OCI-LY3 (cell line): Measurements from ENCODE around the gene DLG4.

Source experiments
- H2AFZ ChIP-seq: fragments of 200-600, 300-600 bp; shearing (Covaris generic); 2 replicates; pipeline ENCODE4 v1.6.0; 2014; ENCODE audit warnings: antibody characterized with exemption, low read depth, low read length
- H3K27ac ChIP-seq: fragments of 200-600, 300-600 bp; sonication (generic); 2 replicates; pipeline ENCODE4 v1.5.1; 2014; ENCODE audit warnings: mild to moderate bottlenecking, low read length, moderate library complexity, mixed read lengths
- H3K27me3 ChIP-seq: fragments of 200-600, 300-600 bp; sonication (generic); 2 replicates; pipeline ENCODE4 v1.6.1; 2014; ENCODE audit warnings: low read depth, low read length, mixed read lengths
- H3K36me3 ChIP-seq: fragments of 200-600, 300-600 bp; sonication (generic); replicated peaks from 2 replicates; pipeline ENCODE3; 2014; ENCODE audit warnings: low read depth, low read length, mixed read lengths
- H3K4me1 ChIP-seq: fragments of 300-600, 200-600 bp; sonication (generic); 2 replicates; pipeline ENCODE4 v1.6.1; 2014; ENCODE audit warnings: low read length, mixed read lengths
- H3K4me2 ChIP-seq: fragments of 200-600, 300-600 bp; sonication (generic); 2 replicates; pipeline ENCODE4 v1.6.1; 2014; ENCODE audit warnings: low read length, mixed read lengths
- H3K4me3 ChIP-seq: fragments of 300-600, 200-600 bp; sonication (generic); 2 replicates; pipeline ENCODE4 v1.5.1; 2014; ENCODE audit warnings: antibody characterized with exemption, mild to moderate bottlenecking, low read length, moderate library complexity
- H3K79me2 ChIP-seq: fragments of 300-600, 200-600 bp; shearing (Covaris generic); 2 replicates; pipeline ENCODE4 v1.6.1; 2014; ENCODE audit warnings: mild to moderate bottlenecking, low read length, mixed read lengths
- H3K9ac ChIP-seq: fragments of 300-600, 200-600 bp; shearing (Covaris generic); 2 replicates; pipeline ENCODE4 v1.6.0; 2014; ENCODE audit warnings: mild to moderate bottlenecking, low read length, moderate library complexity
- H3K9me3 ChIP-seq: fragments of 200-600, 300-600 bp; shearing (Covaris generic); 2 replicates; pipeline ENCODE4 v1.6.1; 2014; ENCODE audit warnings: low read length, mixed read lengths; ENCODE audit not compliant: insufficient read depth
- H4K20me1 ChIP-seq: fragments of 200-600, 300-600 bp; sonication (generic); 2 replicates; pipeline ENCODE4 v1.6.1; 2016; ENCODE audit warnings: low read length, mixed read lengths; ENCODE audit not compliant: insufficient read depth
- CTCF ChIP-seq: fragments of 200-600, 300-600 bp; sonication (generic); IDR thresholded peaks from 2 replicates; pipeline ENCODE4 v1.5.1; 2014; ENCODE audit warnings: antibody characterized with exemption, low read length, low read depth
- EZH2phosphoT487 ChIP-seq: fragments of 200-600 bp; shearing (Covaris generic); IDR thresholded peaks from 2 replicates; pipeline ENCODE4 v1.6.1; 2018; ENCODE audit warnings: antibody characterized with exemption, mixed run types, low read depth

The DLG4 gene

GRCh38 chr17:7215136-7215638, 4.4 kb downstream of the DLG4 start:
- Histone ChIP-seq H4K20me1 (no peaks in the 10 kb centered on the region), H3K27me3 (no peaks in the 10 kb centered on the region), H2AFZ (no peak overlapping the region), H3K27ac (no peak overlapping the region), H3K9ac (no peak overlapping the region), H3K79me2 (0 out of 2 replicates have a peak, but pooled peaks cover under 1% of the 10 kb centered on the region), H3K36me3 (no peaks in the 10 kb centered on the region), H3K4me1 (peaks cover 40% of the 10 kb centered on the region), H3K9me3 (no peaks in the 10 kb centered on the region), H3K4me3 (peak overlapping the region; percentile 81), H3K4me2 (peak overlapping the region; percentile 86)
- no peak for TF ChIP-seq CTCF

GRCh38 chr17:7214300-7215135, 5.1 kb downstream of the DLG4 start:
- H4K20me1 ChIP-seq = no peaks in the 10 kb centered on the region
- TF ChIP-seq CTCF = peak; percentile 35; the same call in 1 of the 2 replicates
- TF ChIP-seq EZH2phosphoT487 = no peak
- no peak overlapping the region for H2AFZ ChIP-seq
- no peaks in the 10 kb centered on the region for H3K27me3 ChIP-seq
- peak overlapping the region; percentile 81 for H3K4me3 ChIP-seq
- no peaks in the 10 kb centered on the region for H3K36me3 ChIP-seq
- peaks cover 40% of the 10 kb centered on the region for H3K4me1 ChIP-seq
- H3K27ac ChIP-seq = peak overlapping the region; percentile 33
- H3K79me2 ChIP-seq = no peaks in the 10 kb centered on the region
- peak overlapping the region; percentile 86 for H3K4me2 ChIP-seq
- H3K9ac ChIP-seq = peak overlapping the region; percentile 54; the same call in 1 of the 2 replicates
- H3K9me3 ChIP-seq = no peaks in the 10 kb centered on the region

DNA sequence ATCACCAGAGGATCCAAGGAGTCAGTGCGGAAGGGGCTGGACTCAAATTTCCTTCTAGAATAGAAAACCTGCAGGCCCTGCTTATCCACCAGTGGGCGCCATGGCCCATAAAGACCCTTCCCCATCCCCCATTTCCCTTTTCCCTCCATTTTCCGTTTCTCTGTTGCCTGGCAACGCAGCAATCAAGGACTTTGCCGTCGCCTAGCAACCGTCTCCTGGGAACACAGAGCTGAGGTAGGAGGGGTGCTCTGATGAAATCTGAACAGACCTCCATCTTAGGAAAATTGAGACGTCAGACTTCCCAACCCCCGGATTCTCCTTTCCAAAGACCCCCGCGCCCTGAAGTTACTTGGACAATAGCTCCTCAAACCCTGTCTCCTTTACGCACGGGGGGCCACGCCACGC, 5.7 kb downstream of the DLG4 start:
- Histone ChIP-seq H3K79me2 (no peaks in the 10 kb centered on the region), H3K27ac (no peak overlapping the region), H4K20me1 (no peaks in the 10 kb centered on the region), H3K4me2 (peak overlapping the region; percentile 86), H3K4me3 (peak overlapping the region; percentile 81), H2AFZ (no peak overlapping the region), H3K4me1 (peaks cover 33% of the 10 kb centered on the region), H3K27me3 (no peaks in the 10 kb centered on the region), H3K36me3 (no peaks in the 10 kb centered on the region), H3K9ac (peak overlapping the region; percentile 54; the same call in 1 of the 2 replicates), H3K9me3 (no peaks in the 10 kb centered on the region)
- no peak for TF ChIP-seq EZH2phosphoT487
- peak; percentile 42 for TF ChIP-seq CTCF

DNA sequence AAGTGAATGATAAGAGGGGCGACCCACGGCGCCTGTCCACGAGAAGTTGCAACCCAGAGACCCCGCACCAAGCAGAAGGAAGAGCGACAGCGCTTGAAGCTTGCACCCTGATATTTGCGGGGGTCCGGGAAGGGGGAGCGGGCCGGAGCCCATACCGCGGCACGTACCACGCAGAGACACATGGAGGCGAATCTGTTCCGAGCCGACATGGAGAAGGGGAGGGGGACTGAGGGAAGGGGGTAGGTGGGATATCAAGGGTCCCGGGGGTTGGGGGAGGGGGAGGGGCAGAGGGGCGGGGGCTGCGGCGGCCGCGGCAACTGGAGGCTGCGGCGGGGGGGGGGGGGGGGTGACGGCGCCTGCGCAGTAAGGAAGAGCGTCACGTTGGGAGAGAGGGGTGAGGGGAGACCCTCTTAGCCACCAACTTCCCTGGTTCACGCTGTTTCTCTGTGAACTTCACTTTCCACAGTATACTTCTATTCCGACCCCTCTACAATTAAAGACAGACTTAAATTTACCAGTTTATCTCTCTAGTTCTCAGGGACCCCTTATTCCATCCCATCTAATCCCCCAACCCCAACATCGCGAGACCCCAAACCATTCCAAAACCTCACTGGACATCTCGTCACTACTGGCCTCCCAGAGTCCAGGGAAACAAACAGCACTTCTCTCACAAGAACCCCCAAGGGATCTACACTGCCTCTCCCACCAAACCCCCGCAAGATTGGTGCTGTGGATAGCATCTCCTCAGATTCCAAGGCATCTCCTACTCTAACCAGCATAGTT, 8.0 kb downstream of the DLG4 start:
- H3K4me2 ChIP-seq = no peak overlapping the region
- H3K4me1 ChIP-seq = peaks cover 19% of the 10 kb centered on the region
- TF ChIP-seq CTCF (no peak), EZH2phosphoT487 (no peak)
- no peaks in the 10 kb centered on the region for H3K9me3 ChIP-seq
- H3K27me3 ChIP-seq = no peaks in the 10 kb centered on the region
- no peaks in the 10 kb centered on the region for H4K20me1 ChIP-seq
- no peak overlapping the region for H3K4me3 ChIP-seq
- no peak overlapping the region for H3K9ac ChIP-seq
- H3K36me3 ChIP-seq = no peaks in the 10 kb centered on the region
- H3K27ac ChIP-seq = no peak overlapping the region
- H3K79me2 ChIP-seq = no peaks in the 10 kb centered on the region
- no peak overlapping the region for H2AFZ ChIP-seq
